GM23248 (cell line): ENCODE results near the gene CHAC1. TPM values are rescaled to one million over a fixed set of nuclear protein-coding genes. Genes with fewer than 3 reads are reported as not detected.

Source experiments
- DNase-seq: peaks from one replicate; pipeline ENCODE4 v3.0.0-alpha.2; 2015
- H2AFZ ChIP-seq: fragments of 200-600 bp; sonication (generic); 2 replicates; pipeline ENCODE4 v1.6.1; 2016; ENCODE audit warnings: antibody characterized with exemption
- H3F3A ChIP-seq: fragments of 200-600 bp; sonication (generic); 2 replicates; pipeline ENCODE4 v1.6.1; 2016; ENCODE audit warnings: mild to moderate bottlenecking, antibody characterized with exemption, mixed run types; ENCODE audit not compliant: insufficient read depth
- H3K27ac ChIP-seq: fragments of 200-600 bp; sonication (generic); 2 replicates; pipeline ENCODE4 v1.5.1; 2016; ENCODE audit warnings: mild to moderate bottlenecking
- H3K27me3 ChIP-seq: fragments of 200-600 bp; sonication (generic); replicated peaks from 2 replicates; pipeline ENCODE4 v1.6.1; 2016; ENCODE audit warnings: mild to moderate bottlenecking; ENCODE audit not compliant: insufficient read depth
- H3K36me3 ChIP-seq: fragments of 200-600 bp; sonication (generic); 2 replicates; pipeline ENCODE4 v1.6.1; 2016; ENCODE audit warnings: low read depth, mild to moderate bottlenecking
- H3K4me1 ChIP-seq: fragments of 200-600 bp; sonication (generic); 2 replicates; pipeline ENCODE4 v1.6.1; 2016; ENCODE audit warnings: mild to moderate bottlenecking; ENCODE audit not compliant: insufficient read depth
- H3K4me2 ChIP-seq: fragments of 200-600 bp; sonication (generic); one replicate; pipeline ENCODE4 v1.6.1; 2016; ENCODE audit warnings: mild to moderate bottlenecking; ENCODE audit not compliant: unreplicated experiment
- H3K4me3 ChIP-seq: fragments of 200-600 bp; sonication (generic); 2 replicates; pipeline ENCODE4 v1.5.1; 2016; ENCODE audit warnings: mild to moderate bottlenecking
- H3K79me2 ChIP-seq: fragments of 200-600 bp; sonication (generic); 2 replicates; pipeline ENCODE4 v1.6.1; 2016; ENCODE audit warnings: mild to moderate bottlenecking; ENCODE audit not compliant: insufficient read depth
- H3K9ac ChIP-seq: fragments of 200-600 bp; sonication (generic); 2 replicates; pipeline ENCODE4 v1.6.1; 2016; ENCODE audit warnings: mild to moderate bottlenecking
- H3K9me2 ChIP-seq: fragments of 200-600 bp; sonication (generic); 2 replicates; pipeline ENCODE4 v1.6.1; 2016; ENCODE audit warnings: mixed run types, mild to moderate bottlenecking, moderate library complexity; ENCODE audit not compliant: insufficient read depth
- H3K9me3 ChIP-seq: fragments of 200-600 bp; sonication (generic); one replicate; pipeline ENCODE4 v1.6.1; 2017; ENCODE audit warnings: low read depth
- H4K20me1 ChIP-seq: fragments of 200-600 bp; sonication (generic); 2 replicates; pipeline ENCODE4 v1.6.0; 2016; ENCODE audit not compliant: insufficient read depth
- EZH2 ChIP-seq: fragments of 200-600 bp; sonication (generic); IDR thresholded peaks from 2 replicates; pipeline ENCODE4 v1.6.1; 2018; ENCODE audit warnings: antibody characterized with exemption, mild to moderate bottlenecking; ENCODE audit not compliant: insufficient read depth, poor library complexity, severe bottlenecking
- EZH2phosphoT487 ChIP-seq: fragments of 200-600 bp; sonication (generic); IDR thresholded peaks from 2 replicates; pipeline ENCODE4 v1.6.1; 2018; ENCODE audit warnings: antibody characterized with exemption, moderate library complexity, mild to moderate bottlenecking, low read depth; ENCODE audit not compliant: insufficient read depth
- WGBS, 2 experiments: methylation state at CpG; one replicate each; pipeline ENCODE4 v1.1.6; 2015 to 2017; ENCODE audit warnings: low lambda C conversion rate in 2 of 2, low coverage in 1 of 2; ENCODE audit errors: missing lambda C conversion rate in 2 of 2; 5-methylcytosine and 5-hydroxymethylcytosine counted together
- in situ Hi-C: fragments of 300-500 bp; cut with MboI; formaldehyde crosslinking; loops from 2 replicates; pipeline ENCODE4 v1.15.0; 2020
- polyA plus RNA-seq: library from polyadenylated mRNA; unstranded; fragments of >200 nt; fragmentation: Nextera tagmentation; extraction: Ambion mirVana; gene quantifications from 2 replicates; pipeline ENCODE4 v1.2.1, GENCODE V29; 2016
- small RNA-seq: library from RNA; depleted of rRNA; stranded (forward); fragments of <200 nt; gene quantifications from one replicate; pipeline ENCODE3, GENCODE V24; 2014; ENCODE audit warnings: low read depth, low replicate concordance
- total RNA-seq: library from RNA; depleted of rRNA; stranded (reverse); fragments of >200 nt; shearing (Covaris generic); gene quantifications from 2 replicates; pipeline ENCODE4 v1.2.3, GENCODE V29; 2014; rRNA removed

The CHAC1 gene
- total and polyA plus RNA-seq, 2 experiments from 2014 or later, result 43.8 to 74.4 TPM

GRCh38 chr15:41001524-41002214, 48.4 kb downstream of the CHAC1 start:
- peaks cover 15% of the 10 kb centered on the region for H3K4me1 ChIP-seq
- H4K20me1 ChIP-seq, result no peaks in the 10 kb centered on the region
- H3K4me2 ChIP-seq, result no peak overlapping the region
- H3F3A ChIP-seq, result peaks cover 9% of the 10 kb centered on the region; the same call in 1 of the 2 replicates
- DNase-seq, result no peak
- no peak overlapping the region for H2AFZ ChIP-seq
- H3K36me3 ChIP-seq, result peaks cover 23% of the 10 kb centered on the region; the same call in 1 of the 2 replicates
- no peaks in the 10 kb centered on the region for H3K9me2 ChIP-seq
- H3K27ac ChIP-seq, result no peak overlapping the region
- H3K9ac ChIP-seq, result no peak overlapping the region
- TF ChIP-seq EZH2 (no peak), EZH2phosphoT487 (no peak)
- H3K79me2 ChIP-seq, result 0 out of 2 replicates have a peak, but pooled peaks cover 5% of the 10 kb centered on the region
- in situ Hi-C loops, result no loop called here
- H3K27me3 ChIP-seq, result no peaks in the 10 kb centered on the region
- no peaks in the 10 kb centered on the region for H3K9me3 ChIP-seq
- 94 to 96% methylated on average over 5 of the region's 5 CpGs for WGBS, 2 experiments
- H3K4me3 ChIP-seq, result no peak overlapping the region

- Histone ChIP-seq H3K4me3 (no peak overlapping the region), H3K79me2 (peaks cover under 1% of the 10 kb centered on the region; the same call in 1 of the 2 replicates), H3K36me3 (peaks cover 15% of the 10 kb centered on the region; the same call in 1 of the 2 replicates), H3K9me3 (no peaks in the 10 kb centered on the region), H2AFZ (no peak overlapping the region), H3K27me3 (no peaks in the 10 kb centered on the region), H3K4me1 (peaks cover 3% of the 10 kb centered on the region), H3F3A (peaks cover 9% of the 10 kb centered on the region; the same call in 1 of the 2 replicates), H4K20me1 (no peaks in the 10 kb centered on the region), H3K9ac (no peak overlapping the region), H3K9me2 (no peaks in the 10 kb centered on the region), H3K4me2 (no peak overlapping the region), H3K27ac (no peak overlapping the region)
- TF ChIP-seq EZH2phosphoT487 (no peak), EZH2 (no peak)
- WGBS, 2 experiments, result 96 to 100% methylated on average over 3 of the region's 3 CpGs
- DNase-seq, result no peak
- in situ Hi-C loops, result no loop called here
Measured at GRCh38 chr15:41004490-41004889, 51.2 kb downstream of the CHAC1 start.

Small RNAs within 50 kb of the gene (small RNA-seq; reads per million reads assigned to genes)
- gene ISCA1P4, result not detected

Other genes with a start within 250 kb of the CHAC1 start
- gene RMDN3, start 198.2 kb upstream of the CHAC1 start, total RNA-seq, result 25.9 and 30.0 TPM in 2 replicates
- gene RMDN3, start 198.2 kb upstream of the CHAC1 start, polyA plus RNA-seq, result 41.4 TPM in 2 replicates
- gene GCHFR, start 189.4 kb upstream of the CHAC1 start, total RNA-seq, result 0.54 and 8.9 TPM in 2 replicates
- 1.8 and 2.3 TPM in 2 replicates for gene GCHFR, start 189.4 kb upstream of the CHAC1 start, polyA plus RNA-seq
- not detected in 2 replicates for gene C15orf62, start 183.5 kb upstream of the CHAC1 start, total RNA-seq
- gene C15orf62, start 183.5 kb upstream of the CHAC1 start, polyA plus RNA-seq, result 0.11 and 0.28 TPM in 2 replicates
- gene ZFYVE19, start 146.4 kb upstream of the CHAC1 start, total RNA-seq, result 24.2 and 33.5 TPM in 2 replicates
- gene ZFYVE19, start 146.4 kb upstream of the CHAC1 start, polyA plus RNA-seq, result 11.7 and 15.0 TPM in 2 replicates
- 13.4 and 64.4 TPM in 2 replicates for gene DNAJC17, start 146.0 kb upstream of the CHAC1 start, total RNA-seq
- 36.4 and 44.6 TPM in 2 replicates for gene DNAJC17, start 146.0 kb upstream of the CHAC1 start, polyA plus RNA-seq
- not detected in 2 replicates for gene PPP1R14D, start 124.8 kb upstream of the CHAC1 start, total RNA-seq
- gene PPP1R14D, start 124.8 kb upstream of the CHAC1 start, polyA plus RNA-seq, result not detected in 2 replicates
- gene SPINT1, start 109.4 kb upstream of the CHAC1 start, total RNA-seq, result 7.8 TPM in 1 of 2 replicates, not detected in the other
- 0.19 and 0.24 TPM in 2 replicates for gene SPINT1, start 109.4 kb upstream of the CHAC1 start, polyA plus RNA-seq
- gene RHOV, start 79.2 kb upstream of the CHAC1 start, total RNA-seq, result not detected in 2 replicates
- gene RHOV, start 79.2 kb upstream of the CHAC1 start, polyA plus RNA-seq, result not detected in 2 replicates
- 30.4 and 32.7 TPM in 2 replicates for gene VPS18, start 59.0 kb upstream of the CHAC1 start, total RNA-seq
- 15.8 and 16.4 TPM in 2 replicates for gene VPS18, start 59.0 kb upstream of the CHAC1 start, polyA plus RNA-seq
- not detected in 2 replicates for gene DLL4, start 24.1 kb upstream of the CHAC1 start, total RNA-seq
- gene DLL4, start 24.1 kb upstream of the CHAC1 start, polyA plus RNA-seq, result not detected in 2 replicates
- gene INO80, start 162.8 kb downstream of the CHAC1 start, total RNA-seq, result 25.9 and 40.0 TPM in 2 replicates
- gene INO80, start 162.8 kb downstream of the CHAC1 start, polyA plus RNA-seq, result 4.6 and 5.3 TPM in 2 replicates